HUES64 (cell line): ENCODE results near the gene GOLPH3. TPM values are rescaled to one million over a fixed set of nuclear protein-coding genes. Genes with fewer than 3 reads are reported as not detected.
A peak's percentile ranks its signal among the peaks of the same experiment; 100 is the strongest.
"Not testable (repeated sequence)": the region's sequence is repeated elsewhere in the genome, so short reads cannot be mapped to it uniquely, and the experiment has no call there.

ENCODE experiments used
- H3K27ac ChIP-seq: 2 replicates; pipeline ENCODE4 v1.7.0; 2013; ENCODE audit warnings: low read depth, low read length, inconsistent platforms
- H3K27me3 ChIP-seq: 2 replicates; pipeline ENCODE4 v1.6.1; 2013; ENCODE audit warnings: mild to moderate bottlenecking, low read length; ENCODE audit not compliant: insufficient read depth
- H3K36me3 ChIP-seq: 2 replicates; pipeline ENCODE4 v1.6.1; 2013; ENCODE audit warnings: mild to moderate bottlenecking, low read length; ENCODE audit not compliant: insufficient read depth
- H3K4me1 ChIP-seq: 2 replicates; pipeline ENCODE4 v1.6.1; 2013; ENCODE audit warnings: mild to moderate bottlenecking, low read length, moderate library complexity; ENCODE audit not compliant: insufficient read depth
- H3K4me3 ChIP-seq: 2 replicates; pipeline ENCODE4 v1.5.1; 2013; ENCODE audit warnings: mild to moderate bottlenecking, low read length, moderate library complexity
- H3K9ac ChIP-seq: 2 replicates; pipeline ENCODE4 v1.6.1; 2013; ENCODE audit warnings: mild to moderate bottlenecking, low read depth, low read length
- H3K9me3 ChIP-seq: 2 replicates; pipeline ENCODE4 v1.6.1; 2013; ENCODE audit warnings: low read depth, low read length; ENCODE audit not compliant: insufficient read depth
- WGBS: fragments of 150-250, 120-280 bp; methylation state at CpG from one replicate; pipeline ENCODE4 v1.1.7; 2013; ENCODE audit warnings: missing lambda C conversion rate; 5-methylcytosine and 5-hydroxymethylcytosine counted together
- polyA plus RNA-seq, 2 experiments: library from polyadenylated mRNA; stranded (reverse); fragments of 50-300 nt; gene quantifications; one replicate each; pipeline ENCODE4 v1.2.3, GENCODE V29; 2013

GOLPH3 gene
- polyA plus RNA-seq (2013, experiment 1 of 2) = 70.5 TPM
- polyA plus RNA-seq (2013, experiment 2 of 2) = 67.3 TPM

- peak within 1 kb of the TSS; percentile 99 for H3K9ac ChIP-seq
- no peaks in the 10 kb centered on the region for H3K27me3 ChIP-seq
- no peaks in the 10 kb centered on the region for H3K9me3 ChIP-seq
- under 1% methylated on average over 85 of the region's 85 CpGs for WGBS
- peaks cover 7% of the 10 kb centered on the region; the same call in 1 of the 2 replicates for H3K4me1 ChIP-seq
- peak within 1 kb of the TSS; percentile 100 for H3K27ac ChIP-seq
- peak within 1 kb of the TSS; percentile 93 for H3K4me3 ChIP-seq
- H3K36me3 ChIP-seq = peaks cover 25% of the 10 kb centered on the region
Observed at GRCh38 chr5:32174011-32174870, at the start of gene GOLPH3. Gene GOLPH3 (minus strand): TSS chr5:32174319. CDS start chr5:32174034, 285 bp downstream.

- no peak overlapping the region for H3K4me3 ChIP-seq
- H3K36me3 ChIP-seq = 0 out of 2 replicates have a peak, but pooled peaks cover 5% of the 10 kb centered on the region
- peaks cover 5% of the 10 kb centered on the region; the same call in 1 of the 2 replicates for H3K4me1 ChIP-seq
- 90% methylated on average over 5 of the region's 5 CpGs for WGBS
- H3K9ac ChIP-seq = no peak overlapping the region
- no peak overlapping the region for H3K27ac ChIP-seq
- no peaks in the 10 kb centered on the region for H3K9me3 ChIP-seq
- H3K27me3 ChIP-seq = no peaks in the 10 kb centered on the region
Observed at GRCh38 chr5:32222723-32223470, 48.8 kb upstream of the GOLPH3 start.

- Histone ChIP-seq H3K9me3 (no peaks in the 10 kb centered on the region), H3K9ac (no peak overlapping the region), H3K27ac (no peak overlapping the region), H3K4me1 (no peaks in the 10 kb centered on the region), H3K27me3 (no peaks in the 10 kb centered on the region), H3K4me3 (no peak overlapping the region), H3K36me3 (no peaks in the 10 kb centered on the region)
- WGBS = 77% methylated on average over 12 of the region's 12 CpGs
Observed at GRCh38 chr5:32217886-32218396, 43.8 kb upstream of the GOLPH3 start.

- not testable (repeated sequence) for H3K36me3 ChIP-seq, H3K27me3 ChIP-seq, H3K4me3 ChIP-seq, H3K27ac ChIP-seq, H3K9me3 ChIP-seq, H3K9ac ChIP-seq, H3K4me1 ChIP-seq
- 100% methylated on average over 1 of the region's 1 CpG for WGBS
Observed at GRCh38 chr5:32214344-32214743, 40.2 kb upstream of the GOLPH3 start.

GRCh38 chr5:32210151-32210550, 36.0 kb upstream of the GOLPH3 start:
- no peak overlapping the region for H3K9ac ChIP-seq
- H3K27me3 ChIP-seq = no peaks in the 10 kb centered on the region
- 88% methylated on average over 3 of the region's 3 CpGs for WGBS
- peaks cover 8% of the 10 kb centered on the region; the same call in 1 of the 2 replicates for H3K9me3 ChIP-seq
- H3K4me1 ChIP-seq = no peaks in the 10 kb centered on the region
- H3K4me3 ChIP-seq = no peak overlapping the region
- H3K27ac ChIP-seq = no peak overlapping the region
- no peaks in the 10 kb centered on the region for H3K36me3 ChIP-seq

GRCh38 chr5:32208837-32209236, 34.7 kb upstream of the GOLPH3 start:
- H3K9me3 ChIP-seq, H3K4me1 ChIP-seq, H3K4me3 ChIP-seq, H3K27me3 ChIP-seq, H3K27ac ChIP-seq, H3K36me3 ChIP-seq, H3K9ac ChIP-seq: not testable (repeated sequence)
- WGBS = 91% methylated on average over 8 of the region's 31 CpGs

GRCh38 chr5:32207355-32207634, 33.2 kb upstream of the GOLPH3 start:
- Histone ChIP-seq H3K36me3 (no peaks in the 10 kb centered on the region), H3K9ac (no peak overlapping the region), H3K4me1 (no peaks in the 10 kb centered on the region), H3K27ac (no peak overlapping the region), H3K4me3 (no peak overlapping the region), H3K9me3 (peaks cover 8% of the 10 kb centered on the region; the same call in 1 of the 2 replicates), H3K27me3 (no peaks in the 10 kb centered on the region)
- WGBS = 95% methylated on average over 4 of the region's 4 CpGs

- Histone ChIP-seq H3K27ac (no peak overlapping the region), H3K9me3 (peaks cover 8% of the 10 kb centered on the region; the same call in 1 of the 2 replicates), H3K9ac (no peak overlapping the region), H3K4me3 (no peak overlapping the region), H3K27me3 (no peaks in the 10 kb centered on the region), H3K36me3 (no peaks in the 10 kb centered on the region), H3K4me1 (no peaks in the 10 kb centered on the region)
- 92% methylated on average over 13 of the region's 13 CpGs for WGBS
Observed at GRCh38 chr5:32206509-32207354, 32.6 kb upstream of the GOLPH3 start.

GRCh38 chr5:32206053-32206452, 31.9 kb upstream of the GOLPH3 start:
- H3K9ac ChIP-seq = no peak overlapping the region
- 93% methylated on average over 4 of the region's 5 CpGs for WGBS
- no peak overlapping the region for H3K4me3 ChIP-seq
- no peaks in the 10 kb centered on the region for H3K4me1 ChIP-seq
- H3K9me3 ChIP-seq = peaks cover 8% of the 10 kb centered on the region; the same call in 1 of the 2 replicates
- no peaks in the 10 kb centered on the region for H3K36me3 ChIP-seq
- H3K27me3 ChIP-seq = no peaks in the 10 kb centered on the region
- H3K27ac ChIP-seq = no peak overlapping the region

GRCh38 chr5:32202394-32202793, 28.3 kb upstream of the GOLPH3 start:
- H3K9me3 ChIP-seq = peaks cover 8% of the 10 kb centered on the region; the same call in 1 of the 2 replicates
- no peak overlapping the region for H3K27ac ChIP-seq
- no peaks in the 10 kb centered on the region for H3K36me3 ChIP-seq
- no peak overlapping the region for H3K4me3 ChIP-seq
- no peak overlapping the region for H3K9ac ChIP-seq
- no peaks in the 10 kb centered on the region for H3K27me3 ChIP-seq
- H3K4me1 ChIP-seq = no peaks in the 10 kb centered on the region
- 96% methylated on average over 2 of the region's 2 CpGs for WGBS
